Measurements from ENCODE around the gene GID8.

GID8 gene

GRCh38 chr20:62980970-62981369 is 43.0 kb downstream of the GID8 start:
- Histone ChIP-seq H3K14ac (ENCODE audit: low read length in 2 of 2) (no peak overlapping the region), H3K4me3 (ENCODE audit: insufficient read depth in 1 of 2, low read depth in 1 of 2, low read length in 2 of 2) (no peak overlapping the region), H3K18ac (ENCODE audit: low read depth in 1 of 2, low read length in 2 of 2) (no peak overlapping the region), H3K9ac (ENCODE audit: low read length) (no peak overlapping the region), H2BK12ac (ENCODE audit: low read length in 2 of 2) (no peak overlapping the region), H4K8ac (ENCODE audit: low read length) (no peak overlapping the region), H3K36me3 (ENCODE audit: control insufficient read depth in 1 of 2, insufficient read depth in 2 of 2, low read depth in 1 of 2, low read length in 2 of 2) (no peaks in the 10 kb centered on the region), H3K4me2 (ENCODE audit: low read length, poor library complexity, severe bottlenecking) (no peak overlapping the region), H3K9me3 (ENCODE audit: control insufficient read depth, low read length) (no peaks in the 10 kb centered on the region), H3K27ac (ENCODE audit: low read length, poor library complexity, severe bottlenecking) (no peak overlapping the region), H4K91ac (ENCODE audit: low read length) (no peak overlapping the region), H2BK5ac (ENCODE audit: low read depth, low read length, poor library complexity, severe bottlenecking) (no peak overlapping the region), H3K4me1 (ENCODE audit: control insufficient read depth, insufficient read depth, low read depth, low read length) (no peaks in the 10 kb centered on the region), H2AFZ (ENCODE audit: low read depth, low read length) (no peak overlapping the region), H3K79me1 (replicated peaks; ENCODE audit: low read length, poor library complexity, severe bottlenecking) (no peaks in the 10 kb centered on the region), H2BK120ac (ENCODE audit: low read depth, low read length) (no peak overlapping the region), H2AK5ac (ENCODE audit: low read length, severe bottlenecking) (no peak overlapping the region), H2BK15ac (ENCODE audit: low read depth, poor library complexity, severe bottlenecking) (no peak overlapping the region), H3K23ac (ENCODE audit: low read length in 2 of 2) (no peak overlapping the region), H3K27me3 (ENCODE audit: control insufficient read depth in 1 of 2, insufficient read depth in 1 of 2, low read length in 2 of 2) (peaks cover 80 to 95% of the 10 kb centered on the region in 2 experiments), H3K4ac (ENCODE audit: low read depth in 1 of 2, low read length in 2 of 2) (no peak overlapping the region)
- no peak for DNase-seq
- WGBS: 70% methylated on average over 22 of the region's 28 CpGs

- no peak for DNase-seq
- Histone ChIP-seq H2BK5ac (ENCODE audit: low read depth, low read length, poor library complexity, severe bottlenecking) (no peak overlapping the region), H3K79me1 (replicated peaks; ENCODE audit: low read length, poor library complexity, severe bottlenecking) (no peaks in the 10 kb centered on the region), H3K18ac (ENCODE audit: low read depth in 1 of 2, low read length in 2 of 2) (no peak overlapping the region), H3K4me2 (ENCODE audit: low read length, poor library complexity, severe bottlenecking) (no peak overlapping the region), H2BK120ac (ENCODE audit: low read depth, low read length) (no peak overlapping the region), H3K27ac (ENCODE audit: low read length, poor library complexity, severe bottlenecking) (no peak overlapping the region), H3K14ac (ENCODE audit: low read length in 2 of 2) (no peak overlapping the region), H2AFZ (ENCODE audit: low read depth, low read length) (no peak overlapping the region), H4K91ac (ENCODE audit: low read length) (no peak overlapping the region), H2BK12ac (ENCODE audit: low read length in 2 of 2) (no peak overlapping the region), H2BK15ac (ENCODE audit: low read depth, poor library complexity, severe bottlenecking) (no peak overlapping the region), H3K9ac (ENCODE audit: low read length) (no peak overlapping the region), H3K4me1 (ENCODE audit: control insufficient read depth, insufficient read depth, low read depth, low read length) (no peaks in the 10 kb centered on the region), H3K23ac (ENCODE audit: low read length in 2 of 2) (no peak overlapping the region), H2AK5ac (ENCODE audit: low read length, severe bottlenecking) (no peak overlapping the region), H3K9me3 (ENCODE audit: control insufficient read depth, low read length) (no peaks in the 10 kb centered on the region), H3K36me3 (ENCODE audit: control insufficient read depth in 1 of 2, insufficient read depth in 2 of 2, low read depth in 1 of 2, low read length in 2 of 2) (no peaks in the 10 kb centered on the region), H3K4ac (ENCODE audit: low read depth in 1 of 2, low read length in 2 of 2) (no peak overlapping the region), H4K8ac (ENCODE audit: low read length) (no peak overlapping the region), H3K27me3 (ENCODE audit: control insufficient read depth in 1 of 2, insufficient read depth in 1 of 2, low read length in 2 of 2) (peaks cover 73 to 92% of the 10 kb centered on the region in 2 experiments), H3K4me3 (ENCODE audit: insufficient read depth in 1 of 2, low read depth in 1 of 2, low read length in 2 of 2) (no peak overlapping the region)
- 74% methylated on average over 19 of the region's 21 CpGs for WGBS
Observed at GRCh38 chr20:62982124-62983075, 44.5 kb downstream of the GID8 start.

GRCh38 chr20:62983210-62983609 is 45.3 kb downstream of the GID8 start:
- no peak overlapping the region for H2BK12ac ChIP-seq (ENCODE audit: low read length in 2 of 2)
- H4K91ac ChIP-seq (ENCODE audit: low read length): no peak overlapping the region
- H3K79me1 ChIP-seq (replicated peaks; ENCODE audit: low read length, poor library complexity, severe bottlenecking): no peaks in the 10 kb centered on the region
- 76% methylated on average over 6 of the region's 6 CpGs for WGBS
- H3K4me3 ChIP-seq (ENCODE audit: insufficient read depth in 1 of 2, low read depth in 1 of 2, low read length in 2 of 2): no peak overlapping the region
- H4K8ac ChIP-seq (ENCODE audit: low read length): no peak overlapping the region
- H2AFZ ChIP-seq (ENCODE audit: low read depth, low read length): no peak overlapping the region
- no peak overlapping the region for H2BK120ac ChIP-seq (ENCODE audit: low read depth, low read length)
- H3K4me2 ChIP-seq (ENCODE audit: low read length, poor library complexity, severe bottlenecking): no peak overlapping the region
- H3K27ac ChIP-seq (ENCODE audit: low read length, poor library complexity, severe bottlenecking): no peak overlapping the region
- H3K4ac ChIP-seq (ENCODE audit: low read depth in 1 of 2, low read length in 2 of 2): no peak overlapping the region
- no peak overlapping the region for H2AK5ac ChIP-seq (ENCODE audit: low read length, severe bottlenecking)
- no peak overlapping the region for H3K9ac ChIP-seq (ENCODE audit: low read length)
- H2BK15ac ChIP-seq (ENCODE audit: low read depth, poor library complexity, severe bottlenecking): no peak overlapping the region
- H3K27me3 ChIP-seq (ENCODE audit: control insufficient read depth in 1 of 2, insufficient read depth in 1 of 2, low read length in 2 of 2): peaks cover 66 to 88% of the 10 kb centered on the region in 2 experiments
- no peak overlapping the region for H2BK5ac ChIP-seq (ENCODE audit: low read depth, low read length, poor library complexity, severe bottlenecking)
- H3K36me3 ChIP-seq (ENCODE audit: control insufficient read depth in 1 of 2, insufficient read depth in 2 of 2, low read depth in 1 of 2, low read length in 2 of 2): no peaks in the 10 kb centered on the region
- peak overlapping the region in 1 of 2 experiments; percentile 53 for H3K18ac ChIP-seq (ENCODE audit: low read depth in 1 of 2, low read length in 2 of 2)
- no peaks in the 10 kb centered on the region for H3K4me1 ChIP-seq (ENCODE audit: control insufficient read depth, insufficient read depth, low read depth, low read length)
- no peak for DNase-seq
- no peak overlapping the region for H3K23ac ChIP-seq (ENCODE audit: low read length in 2 of 2)
- H3K9me3 ChIP-seq (ENCODE audit: control insufficient read depth, low read length): no peaks in the 10 kb centered on the region
- H3K14ac ChIP-seq (ENCODE audit: low read length in 2 of 2): no peak overlapping the region

GRCh38 chr20:62984666-62985443 is 46.9 kb downstream of the GID8 start:
- H3K4me3 ChIP-seq (ENCODE audit: insufficient read depth in 1 of 2, low read depth in 1 of 2, low read length in 2 of 2): no peak overlapping the region
- H3K79me1 ChIP-seq (replicated peaks; ENCODE audit: low read length, poor library complexity, severe bottlenecking): no peaks in the 10 kb centered on the region
- H3K18ac ChIP-seq (ENCODE audit: low read depth in 1 of 2, low read length in 2 of 2): no peak overlapping the region
- DNase-seq: no peak
- H2AK5ac ChIP-seq (ENCODE audit: low read length, severe bottlenecking): no peak overlapping the region
- H3K9ac ChIP-seq (ENCODE audit: low read length): no peak overlapping the region
- H4K91ac ChIP-seq (ENCODE audit: low read length): no peak overlapping the region
- no peak overlapping the region for H3K4me2 ChIP-seq (ENCODE audit: low read length, poor library complexity, severe bottlenecking)
- no peak overlapping the region for H4K8ac ChIP-seq (ENCODE audit: low read length)
- peaks cover 57 to 82% of the 10 kb centered on the region in 2 experiments for H3K27me3 ChIP-seq (ENCODE audit: control insufficient read depth in 1 of 2, insufficient read depth in 1 of 2, low read length in 2 of 2)
- 79% methylated on average over 18 of the region's 18 CpGs for WGBS
- H3K4me1 ChIP-seq (ENCODE audit: control insufficient read depth, insufficient read depth, low read depth, low read length): no peaks in the 10 kb centered on the region
- H2BK15ac ChIP-seq (ENCODE audit: low read depth, poor library complexity, severe bottlenecking): no peak overlapping the region
- no peak overlapping the region for H2BK5ac ChIP-seq (ENCODE audit: low read depth, low read length, poor library complexity, severe bottlenecking)
- no peak overlapping the region for H3K4ac ChIP-seq (ENCODE audit: low read depth in 1 of 2, low read length in 2 of 2)
- H2AFZ ChIP-seq (ENCODE audit: low read depth, low read length): no peak overlapping the region
- H3K9me3 ChIP-seq (ENCODE audit: control insufficient read depth, low read length): no peaks in the 10 kb centered on the region
- no peak overlapping the region for H2BK12ac ChIP-seq (ENCODE audit: low read length in 2 of 2)
- H3K36me3 ChIP-seq (ENCODE audit: control insufficient read depth in 1 of 2, insufficient read depth in 2 of 2, low read depth in 1 of 2, low read length in 2 of 2): no peaks in the 10 kb centered on the region
- H3K27ac ChIP-seq (ENCODE audit: low read length, poor library complexity, severe bottlenecking): no peak overlapping the region
- no peak overlapping the region for H3K23ac ChIP-seq (ENCODE audit: low read length in 2 of 2)
- no peak overlapping the region for H3K14ac ChIP-seq (ENCODE audit: low read length in 2 of 2)
- H2BK120ac ChIP-seq (ENCODE audit: low read depth, low read length): no peak overlapping the region
